Panc1 (cell line): Measurements from ENCODE around the gene ITGB3. TPM values are rescaled to one million over a fixed set of nuclear protein-coding genes. Genes with fewer than 3 reads are reported as not detected.
"Not testable (repeated sequence)": the region's sequence is repeated elsewhere in the genome, so short reads cannot be mapped to it uniquely, and the experiment has no call there.

Source experiments
- ATAC-seq: fragments of 200-7000 bp; cut with Tn5 transposase; 2 replicates; pipeline ENCODE4 v1.9.1; 2020; ENCODE audit warnings: mild to moderate bottlenecking, moderate library complexity
- BruUV-seq: library from RNA; stranded (reverse); fragments of 400-500 nt; replicated peaks from 2 replicates; lab custom pipeline; 2021; lab: Mats Ljungman, UMichigan
- CTCF ChIA-PET: fragments of 300-600 bp; sonication (Branson Sonifier 250); formaldehyde crosslinking; loops from one replicate; lab custom pipeline; 2022; ENCODE audit warnings: antibody characterized with exemption; lab: Charles Lee
- POLR2A ChIA-PET: fragments of 300-600 bp; sonication (Branson Sonifier 250); formaldehyde crosslinking; loops from one replicate; lab custom pipeline; 2022; ENCODE audit warnings: antibody characterized with exemption; lab: Charles Lee
- DNase-seq: peaks from one replicate; pipeline ENCODE4 v3.0.0-alpha.2; 2010; ENCODE audit warnings: low read depth, low spot score
- H3K27ac ChIP-seq: 2 replicates; pipeline ENCODE4 v1.5.1; 2011; ENCODE audit warnings: mild to moderate bottlenecking, low read length, inconsistent platforms
- H3K27me3 ChIP-seq: fragments of 200-500 bp; sonication (Bioruptor generic); 2 replicates; pipeline ENCODE4 v1.6.0; 2014; ENCODE audit warnings: low read length, inconsistent platforms; ENCODE audit not compliant: control insufficient read depth, insufficient read depth
- H3K36me3 ChIP-seq: fragments of 200-500 bp; sonication (Bioruptor generic); 2 replicates; pipeline ENCODE4 v1.5.1; 2014; ENCODE audit warnings: inconsistent platforms, mild to moderate bottlenecking, low read length, moderate library complexity; ENCODE audit not compliant: control insufficient read depth, insufficient read depth
- H3K4me1 ChIP-seq: 2 replicates; pipeline ENCODE4 v1.5.1; 2011; ENCODE audit warnings: inconsistent platforms, mild to moderate bottlenecking, low read length, moderate library complexity; ENCODE audit not compliant: control insufficient read depth, insufficient read depth
- H3K4me3 ChIP-seq, 2 experiments: 2 replicates each; pipeline ENCODE4 v1.5.1; 2011 to 2012; ENCODE audit warnings: low read depth in 2 of 2, low read length in 2 of 2, mild to moderate bottlenecking in 2 of 2, inconsistent platforms in 1 of 2, moderate library complexity in 1 of 2
- H3K9me3 ChIP-seq: fragments of 200-500 bp; sonication (Bioruptor generic); 2 replicates; pipeline ENCODE4 v1.5.1; 2014; ENCODE audit warnings: low read depth, mild to moderate bottlenecking, inconsistent platforms, low read length, moderate library complexity; ENCODE audit not compliant: control insufficient read depth, insufficient read depth
- POLR2AphosphoS5 ChIP-seq: IDR thresholded peaks from 2 replicates; pipeline ENCODE4 v1.6.1; 2012; ENCODE audit warnings: mild to moderate bottlenecking, low read depth, low read length, moderate library complexity
- REST ChIP-seq, 2 experiments: IDR thresholded peaks; 2 replicates each; pipeline ENCODE4 v1.6.1; 2011 to 2012; ENCODE audit warnings: low read depth in 2 of 2, control low read depth in 1 of 2, low read length in 1 of 2, mild to moderate bottlenecking in 1 of 2, moderate library complexity in 1 of 2; ENCODE audit not compliant: insufficient read depth in 1 of 2
- SIN3A ChIP-seq: IDR thresholded peaks from 2 replicates; pipeline ENCODE4 v1.6.1; 2012; ENCODE audit warnings: low read depth, mild to moderate bottlenecking, low read length, moderate library complexity, borderline replicate concordance; ENCODE audit not compliant: insufficient read depth
- TCF7L2 ChIP-seq: IDR thresholded peaks from 2 replicates; pipeline ENCODE4 v1.6.1; 2011; ENCODE audit warnings: mild to moderate bottlenecking, low read depth, low read length, inconsistent platforms
- in situ Hi-C: cut with HindIII; loops from 2 replicates; pipeline ENCODE4 v1.10.0; 2016; ENCODE audit warnings: low sequenced_read_pairs, low pct_unique_long_range_greater_than_20kb
- intact Hi-C: fragments of 100-400 bp; cut with micrococcal nuclease; formaldehyde crosslinking; loops from one replicate; pipeline ENCODE4 v1.10.0; 2022; ENCODE audit not compliant: unreplicated experiment
- total RNA-seq: library from RNA; stranded (reverse); gene quantifications from one replicate; pipeline ENCODE4 v1.2.1, GENCODE V29; 2021; ENCODE audit not compliant: unreplicated experiment
- TF ChIP-seq, protein P1 (sequence below): fragments of 450-650 bp; IDR thresholded peaks from 2 replicates; pipeline ENCODE4 v1.5.1; 2017; ENCODE audit warnings: mild to moderate bottlenecking

Gene ITGB3
- total RNA-seq, 1 experiment from 2014 or later: 17.6 TPM

DNA sequence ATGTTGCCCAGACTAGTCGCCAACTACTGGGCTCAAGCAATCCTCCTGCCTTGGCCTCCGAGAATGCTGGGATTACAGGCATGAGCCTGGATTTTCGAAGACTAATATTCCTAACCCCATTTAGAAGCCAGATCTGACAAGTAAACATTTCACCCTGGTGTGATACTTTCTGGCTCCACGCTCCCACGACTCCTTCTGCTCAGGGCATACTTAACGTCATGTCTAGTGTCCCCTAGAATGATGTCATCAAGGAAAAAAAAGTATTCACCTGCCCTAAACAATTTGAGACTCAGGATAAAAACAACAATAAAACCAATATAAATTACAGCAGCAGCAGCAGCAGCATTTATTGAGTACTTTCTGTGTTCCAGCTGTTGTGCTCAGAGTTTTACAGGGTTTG lies 13.2 kb downstream of the ITGB3 start:
- Histone ChIP-seq H3K9me3 (no peaks in the 10 kb centered on the region), H3K4me1 (peaks cover 4% of the 10 kb centered on the region), H3K36me3 (no peaks in the 10 kb centered on the region), H3K27ac (no peak overlapping the region), H3K4me3 (no peak overlapping the region), H3K27me3 (no peaks in the 10 kb centered on the region)
- no TSS peak for BruUV-seq
- ATAC-seq (no peak), DNase-seq (no peak)
- intact Hi-C loops (no loop called here), in situ Hi-C loops (no loop called here)
- TF ChIP-seq REST (IDR thresholded peaks at IDR 0.05; ENCODE audit: insufficient read depth in 1 of 2, low read depth in 2 of 2, low read length in 1 of 2) (no peak), SIN3A (no peak), TCF7L2 (no peak), POLR2AphosphoS5 (no peak)
- TF ChIP-seq, protein P1, sequence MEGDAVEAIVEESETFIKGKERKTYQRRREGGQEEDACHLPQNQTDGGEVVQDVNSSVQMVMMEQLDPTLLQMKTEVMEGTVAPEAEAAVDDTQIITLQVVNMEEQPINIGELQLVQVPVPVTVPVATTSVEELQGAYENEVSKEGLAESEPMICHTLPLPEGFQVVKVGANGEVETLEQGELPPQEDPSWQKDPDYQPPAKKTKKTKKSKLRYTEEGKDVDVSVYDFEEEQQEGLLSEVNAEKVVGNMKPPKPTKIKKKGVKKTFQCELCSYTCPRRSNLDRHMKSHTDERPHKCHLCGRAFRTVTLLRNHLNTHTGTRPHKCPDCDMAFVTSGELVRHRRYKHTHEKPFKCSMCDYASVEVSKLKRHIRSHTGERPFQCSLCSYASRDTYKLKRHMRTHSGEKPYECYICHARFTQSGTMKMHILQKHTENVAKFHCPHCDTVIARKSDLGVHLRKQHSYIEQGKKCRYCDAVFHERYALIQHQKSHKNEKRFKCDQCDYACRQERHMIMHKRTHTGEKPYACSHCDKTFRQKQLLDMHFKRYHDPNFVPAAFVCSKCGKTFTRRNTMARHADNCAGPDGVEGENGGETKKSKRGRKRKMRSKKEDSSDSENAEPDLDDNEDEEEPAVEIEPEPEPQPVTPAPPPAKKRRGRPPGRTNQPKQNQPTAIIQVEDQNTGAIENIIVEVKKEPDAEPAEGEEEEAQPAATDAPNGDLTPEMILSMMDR: no peak
- POLR2A ChIA-PET: no interaction called here
- CTCF ChIA-PET: no interaction called here

DNA sequence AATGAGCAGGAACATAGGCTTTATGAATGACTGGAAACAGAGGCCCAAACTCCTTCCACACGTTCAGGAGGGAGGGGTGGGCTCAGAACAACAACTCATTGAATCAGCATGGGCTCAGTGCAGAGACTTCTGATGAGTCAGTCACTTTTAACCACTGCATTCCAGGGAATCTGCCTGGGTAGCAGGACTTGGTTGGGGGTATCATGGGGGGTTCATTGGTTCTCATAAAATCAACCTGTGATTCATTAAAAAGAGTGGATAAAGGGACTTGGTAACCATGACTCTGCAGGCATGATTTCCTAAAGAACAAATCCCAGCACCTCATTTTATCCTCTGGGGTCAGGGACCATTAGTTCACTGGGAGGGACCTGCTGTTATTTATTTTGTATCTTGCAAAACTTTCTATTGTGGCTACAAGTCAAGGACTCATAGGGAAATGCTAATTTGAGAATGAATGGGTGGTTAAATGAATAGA lies 13.8 kb downstream of the ITGB3 start:
- Histone ChIP-seq H3K27ac (no peak overlapping the region), H3K27me3 (no peaks in the 10 kb centered on the region), H3K4me3 (no peak overlapping the region), H3K4me1 (peaks cover 4% of the 10 kb centered on the region), H3K36me3 (no peaks in the 10 kb centered on the region), H3K9me3 (no peaks in the 10 kb centered on the region)
- TF ChIP-seq, protein P1: no peak
- TF ChIP-seq POLR2AphosphoS5: no peak
- TF ChIP-seq TCF7L2: no peak
- no peak for TF ChIP-seq SIN3A
- TF ChIP-seq REST (IDR thresholded peaks at IDR 0.05; ENCODE audit: insufficient read depth in 1 of 2, low read depth in 2 of 2, low read length in 1 of 2): no peak
- intact Hi-C loops: no loop called here
- in situ Hi-C loops: no loop called here
- DNase-seq (no peak), ATAC-seq (no peak)
- no TSS peak for BruUV-seq
- POLR2A ChIA-PET: no interaction called here
- CTCF ChIA-PET: no interaction called here

DNA sequence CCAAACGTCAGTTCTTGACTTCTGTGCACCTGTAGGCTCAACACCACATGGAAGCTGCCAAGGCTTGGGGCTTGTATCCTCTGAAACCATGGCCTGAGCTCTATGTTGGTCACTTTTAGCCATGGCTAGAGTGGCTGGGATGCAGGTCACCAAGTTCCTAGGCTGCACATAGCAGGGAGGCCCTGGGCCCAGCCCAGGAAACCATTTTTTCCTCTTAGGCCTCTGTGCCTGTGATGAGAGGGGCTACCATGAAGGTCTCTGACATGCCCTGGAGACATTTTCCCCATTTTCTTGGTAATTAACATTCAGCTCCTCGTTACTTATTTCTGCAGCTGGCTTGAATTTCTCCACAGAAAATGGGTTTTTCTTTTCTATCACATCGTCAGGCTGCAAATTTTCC lies 15.3 kb downstream of the ITGB3 start:
- DNase-seq, intact Hi-C loops, POLR2A ChIA-PET, H3K9me3 ChIP-seq, H3K36me3 ChIP-seq, H3K4me1 ChIP-seq, ATAC-seq, H3K27ac ChIP-seq, H3K4me3 ChIP-seq, CTCF ChIA-PET, BruUV-seq, in situ Hi-C loops, H3K27me3 ChIP-seq: not testable (repeated sequence)
